Measurements from ENCODE around the gene PCDHGB5. TPM values are rescaled to one million over a fixed set of nuclear protein-coding genes. Genes with fewer than 3 reads are reported as not detected.

Gene PCDHGB5
- total RNA-seq, 1 donor from 2014 or later, result 29.1 TPM

DNA sequence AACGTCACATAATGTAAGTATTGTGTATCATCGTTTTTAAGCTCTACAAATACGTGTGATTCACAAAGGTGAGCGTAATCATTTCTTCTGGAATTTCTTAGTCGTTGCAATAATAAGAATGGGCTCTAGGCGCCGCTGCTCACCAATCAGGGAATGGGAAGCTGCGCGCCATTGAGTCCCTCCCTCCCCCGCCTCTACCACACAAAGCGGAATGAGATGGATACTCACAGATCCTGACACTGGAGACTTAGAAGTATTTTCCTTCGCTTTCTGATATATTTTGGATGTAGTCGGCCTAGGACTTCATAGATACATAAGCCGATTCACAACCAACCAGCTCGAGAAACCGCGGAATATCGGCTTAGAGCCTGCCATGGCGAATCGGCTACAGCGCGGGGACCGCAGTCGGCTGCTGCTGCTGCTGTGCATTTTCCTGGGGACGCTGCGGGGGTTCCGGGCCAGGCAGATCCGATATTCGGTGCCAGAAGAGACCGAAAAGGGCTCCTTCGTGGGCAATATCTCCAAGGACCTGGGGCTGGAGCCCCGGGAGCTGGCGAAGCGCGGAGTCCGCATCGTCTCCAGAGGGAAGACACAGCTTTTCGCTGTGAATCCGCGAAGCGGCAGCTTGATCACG, 23.2 kb downstream of the PCDHGB5 start, which contains the start of gene PCDHGA11:
Gene PCDHGA11 (plus strand): TSS at position 197 of the 634 bp plus-strand sequence. CDS start 177 bp downstream, at position 374.

GRCh38 chr5:141430332-141431113, 32.8 kb downstream of the PCDHGB5 start, which contains the start of gene PCDHGA12:
PCDHGA12 (plus strand) TSS chr5:141430507; CDS start chr5:141430760, 253 bp downstream.

Other genes with a start within 250 kb of the PCDHGB5 start
- 0.13 and 0.37 TPM in 2 replicates for gene PCDHB6, start 247.9 kb upstream of the PCDHGB5 start, total RNA-seq
- gene PCDHB7, start 225.3 kb upstream of the PCDHGB5 start, total RNA-seq, result 0.79 and 1.1 TPM in 2 replicates
- gene PCDHB8, start 220.2 kb upstream of the PCDHGB5 start, total RNA-seq, result 0.62 and 1.1 TPM in 2 replicates
- 1.8 and 1.9 TPM in 2 replicates for gene PCDHB16, start 215.6 kb upstream of the PCDHGB5 start, total RNA-seq
- gene PCDHB9, start 210.8 kb upstream of the PCDHGB5 start, total RNA-seq, result 0.40 and 0.44 TPM in 2 replicates
- 0.66 and 1.1 TPM in 2 replicates for gene PCDHB10, start 205.6 kb upstream of the PCDHGB5 start, total RNA-seq
- 0.44 and 0.53 TPM in 2 replicates for gene PCDHB11, start 198.3 kb upstream of the PCDHGB5 start, total RNA-seq
- gene PCDHB12, start 189.2 kb upstream of the PCDHGB5 start, total RNA-seq, result 0.25 and 0.40 TPM in 2 replicates
- gene PCDHB13, start 184.0 kb upstream of the PCDHGB5 start, total RNA-seq, result 0.81 and 1.1 TPM in 2 replicates
- 0.92 and 1.1 TPM in 2 replicates for gene PCDHB14, start 174.6 kb upstream of the PCDHGB5 start, total RNA-seq
- 0.53 and 0.56 TPM in 2 replicates for gene PCDHB15, start 152.6 kb upstream of the PCDHGB5 start, total RNA-seq
- gene SLC25A2, start 93.9 kb upstream of the PCDHGB5 start, total RNA-seq, result 0.13 and 0.31 TPM in 2 replicates
- gene TAF7, start 77.2 kb upstream of the PCDHGB5 start, total RNA-seq, result 81.0 and 83.9 TPM in 2 replicates
- gene PCDHGA1, start 67.4 kb upstream of the PCDHGB5 start, total RNA-seq, result 1.1 TPM in 2 replicates
- 1.7 and 2.5 TPM in 2 replicates for gene PCDHGA2, start 59.2 kb upstream of the PCDHGB5 start, total RNA-seq
- gene PCDHGA3, start 54.1 kb upstream of the PCDHGB5 start, total RNA-seq, result 2.0 and 2.9 TPM in 2 replicates
- 1.8 and 4.3 TPM in 2 replicates for gene PCDHGB1, start 47.8 kb upstream of the PCDHGB5 start, total RNA-seq
- gene PCDHGA4, start 42.9 kb upstream of the PCDHGB5 start, total RNA-seq, result 4.0 and 7.5 TPM in 2 replicates
- gene PCDHGB2, start 38.0 kb upstream of the PCDHGB5 start, total RNA-seq, result 3.4 and 5.9 TPM in 2 replicates
- gene PCDHGA5, start 33.8 kb upstream of the PCDHGB5 start, total RNA-seq, result 1.5 and 2.7 TPM in 2 replicates
- 5.7 and 8.4 TPM in 2 replicates for gene PCDHGB3, start 27.7 kb upstream of the PCDHGB5 start, total RNA-seq
- gene PCDHGA6, start 24.1 kb upstream of the PCDHGB5 start, total RNA-seq, result 3.3 and 5.3 TPM in 2 replicates
- 3.4 and 4.8 TPM in 2 replicates for gene PCDHGA7, start 15.2 kb upstream of the PCDHGB5 start, total RNA-seq
- gene PCDHGB4, start 10.2 kb upstream of the PCDHGB5 start, total RNA-seq, result 20.1 and 26.5 TPM in 2 replicates
- 2.2 and 3.9 TPM in 2 replicates for gene PCDHGA8, start 5.3 kb upstream of the PCDHGB5 start, total RNA-seq
- gene PCDHGA9, start 4.8 kb downstream of the PCDHGB5 start, total RNA-seq, result 2.9 and 5.7 TPM in 2 replicates
- gene PCDHGB6, start 10.1 kb downstream of the PCDHGB5 start, total RNA-seq, result 3.3 and 4.7 TPM in 2 replicates
- 5.3 and 7.5 TPM in 2 replicates for gene PCDHGA10, start 15.0 kb downstream of the PCDHGB5 start, total RNA-seq
- gene PCDHGB7, start 19.7 kb downstream of the PCDHGB5 start, total RNA-seq, result 9.1 and 17.3 TPM in 2 replicates
- gene PCDHGA11, start 23.1 kb downstream of the PCDHGB5 start, total RNA-seq, result 11.0 and 18.2 TPM in 2 replicates
- gene PCDHGA12, start 32.6 kb downstream of the PCDHGB5 start, total RNA-seq, result 17.6 and 22.3 TPM in 2 replicates
- 72.0 and 83.4 TPM in 2 replicates for gene PCDHGC3, start 78.0 kb downstream of the PCDHGB5 start, total RNA-seq
- 2.0 and 3.2 TPM in 2 replicates for gene PCDHGC4, start 87.1 kb downstream of the PCDHGB5 start, total RNA-seq
- gene PCDHGC5, start 91.1 kb downstream of the PCDHGB5 start, total RNA-seq, result 3.4 and 4.7 TPM in 2 replicates
- 35.9 and 44.5 TPM in 2 replicates for gene DIAPH1, start 221.1 kb downstream of the PCDHGB5 start, total RNA-seq
- 52.8 and 60.9 TPM in 2 replicates for gene HDAC3, start 238.9 kb downstream of the PCDHGB5 start, total RNA-seq
- 1.5 TPM in 2 replicates for gene RELL2, start 239.1 kb downstream of the PCDHGB5 start, total RNA-seq